SK-N-SH (cell line): Measurements from ENCODE around the gene HRH3.

Experiments
- ELF1 ChIP-seq: IDR thresholded peaks from 2 replicates; pipeline ENCODE4 v1.4.0; 2012
- EP300 ChIP-seq, 2 experiments: IDR thresholded peaks; 2 replicates each; pipeline versions ENCODE4 v1.4.0 to v1.6.1; 2012; ENCODE audit warnings: borderline replicate concordance in 1 of 2, low read depth in 1 of 2, low read length in 1 of 2
- GABPA ChIP-seq: IDR thresholded peaks from 2 replicates; pipeline ENCODE4 v1.4.0; 2012; ENCODE audit warnings: low read depth, mild to moderate bottlenecking
- SIN3A ChIP-seq: IDR thresholded peaks from 2 replicates; pipeline ENCODE4 v1.6.1; 2012; ENCODE audit warnings: low read depth, mild to moderate bottlenecking, low read length, moderate library complexity, borderline replicate concordance
- TAF1 ChIP-seq: IDR thresholded peaks from 2 replicates; pipeline ENCODE4 v1.6.1; 2012; ENCODE audit warnings: low read depth, mild to moderate bottlenecking, low read length, moderate library complexity, borderline replicate concordance
- TF ChIP-seq, protein P1 (sequence below): IDR thresholded peaks from 2 replicates; pipeline ENCODE4 v1.4.0; 2012; ENCODE audit warnings: low read depth
- TF ChIP-seq, protein P2 (sequence below): fragments of 200-600 bp; sonication (generic); IDR thresholded peaks from 2 replicates; pipeline ENCODE4 v1.6.1; 2017; ENCODE audit warnings: antibody characterized with exemption, mild to moderate bottlenecking, moderate library complexity
- TF ChIP-seq, protein P3 (sequence below): IDR thresholded peaks from 2 replicates; pipeline ENCODE4 v1.4.0; 2012; ENCODE audit warnings: low read depth, borderline replicate concordance

DNA sequence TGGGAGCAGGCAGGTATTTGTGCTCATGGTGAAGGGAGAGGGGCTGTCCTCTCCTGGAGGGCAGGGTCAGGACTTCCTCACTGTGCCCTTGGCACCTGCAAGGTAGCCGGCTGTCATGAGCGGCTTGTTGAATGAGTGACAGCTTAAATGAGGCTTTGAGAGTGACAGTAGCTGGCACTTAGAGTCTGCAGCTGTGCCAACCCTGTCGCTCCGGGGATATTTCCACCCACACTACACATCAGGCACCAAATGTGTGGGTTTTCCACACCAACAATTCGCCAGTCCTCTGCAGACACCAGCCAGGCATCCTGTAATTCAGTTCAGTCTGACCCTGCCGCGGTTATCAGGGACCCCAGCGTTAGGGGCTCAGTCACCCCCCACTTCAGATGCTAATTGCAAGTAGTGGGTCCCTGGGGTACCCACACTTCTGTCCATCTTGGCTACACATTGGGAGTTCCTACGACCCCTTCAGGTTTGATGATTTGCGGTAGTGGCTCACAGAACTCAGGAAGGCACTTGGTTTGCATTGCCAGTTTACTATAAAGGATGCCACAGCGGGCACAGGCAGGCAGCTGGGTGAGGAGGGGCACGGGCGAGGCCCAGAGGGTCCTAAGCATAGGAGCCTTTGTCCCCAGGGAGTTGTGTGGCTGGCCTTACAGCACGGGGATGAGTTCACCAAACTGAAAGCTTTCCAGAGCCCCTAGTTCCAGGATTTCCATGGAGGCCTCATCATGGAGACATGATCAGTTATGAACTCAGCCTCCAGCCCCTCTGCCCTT lies 28.1 kb downstream of the HRH3 start:
- TF ChIP-seq, protein P1, sequence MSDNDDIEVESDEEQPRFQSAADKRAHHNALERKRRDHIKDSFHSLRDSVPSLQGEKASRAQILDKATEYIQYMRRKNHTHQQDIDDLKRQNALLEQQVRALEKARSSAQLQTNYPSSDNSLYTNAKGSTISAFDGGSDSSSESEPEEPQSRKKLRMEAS = no peak
- TF ChIP-seq TAF1 (no peak), GABPA (no peak), SIN3A (no peak), ELF1 (no peak), EP300 (IDR thresholded peaks at IDR 0.05; ENCODE audit: borderline replicate concordance in 1 of 2, low read depth in 1 of 2, low read length in 1 of 2) (no peak)
- TF ChIP-seq, protein P2, sequence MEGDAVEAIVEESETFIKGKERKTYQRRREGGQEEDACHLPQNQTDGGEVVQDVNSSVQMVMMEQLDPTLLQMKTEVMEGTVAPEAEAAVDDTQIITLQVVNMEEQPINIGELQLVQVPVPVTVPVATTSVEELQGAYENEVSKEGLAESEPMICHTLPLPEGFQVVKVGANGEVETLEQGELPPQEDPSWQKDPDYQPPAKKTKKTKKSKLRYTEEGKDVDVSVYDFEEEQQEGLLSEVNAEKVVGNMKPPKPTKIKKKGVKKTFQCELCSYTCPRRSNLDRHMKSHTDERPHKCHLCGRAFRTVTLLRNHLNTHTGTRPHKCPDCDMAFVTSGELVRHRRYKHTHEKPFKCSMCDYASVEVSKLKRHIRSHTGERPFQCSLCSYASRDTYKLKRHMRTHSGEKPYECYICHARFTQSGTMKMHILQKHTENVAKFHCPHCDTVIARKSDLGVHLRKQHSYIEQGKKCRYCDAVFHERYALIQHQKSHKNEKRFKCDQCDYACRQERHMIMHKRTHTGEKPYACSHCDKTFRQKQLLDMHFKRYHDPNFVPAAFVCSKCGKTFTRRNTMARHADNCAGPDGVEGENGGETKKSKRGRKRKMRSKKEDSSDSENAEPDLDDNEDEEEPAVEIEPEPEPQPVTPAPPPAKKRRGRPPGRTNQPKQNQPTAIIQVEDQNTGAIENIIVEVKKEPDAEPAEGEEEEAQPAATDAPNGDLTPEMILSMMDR = no peak
- TF ChIP-seq, protein P3, sequence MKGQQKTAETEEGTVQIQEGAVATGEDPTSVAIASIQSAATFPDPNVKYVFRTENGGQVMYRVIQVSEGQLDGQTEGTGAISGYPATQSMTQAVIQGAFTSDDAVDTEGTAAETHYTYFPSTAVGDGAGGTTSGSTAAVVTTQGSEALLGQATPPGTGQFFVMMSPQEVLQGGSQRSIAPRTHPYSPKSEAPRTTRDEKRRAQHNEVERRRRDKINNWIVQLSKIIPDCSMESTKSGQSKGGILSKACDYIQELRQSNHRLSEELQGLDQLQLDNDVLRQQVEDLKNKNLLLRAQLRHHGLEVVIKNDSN = no peak
